ENCODE data around the gene LRPAP1. TPM values are rescaled to one million over a fixed set of nuclear protein-coding genes. Genes with fewer than 3 reads are reported as not detected.

The LRPAP1 gene
- total RNA-seq, 1 donor from 2014 or later = 62.9 TPM

DNA sequence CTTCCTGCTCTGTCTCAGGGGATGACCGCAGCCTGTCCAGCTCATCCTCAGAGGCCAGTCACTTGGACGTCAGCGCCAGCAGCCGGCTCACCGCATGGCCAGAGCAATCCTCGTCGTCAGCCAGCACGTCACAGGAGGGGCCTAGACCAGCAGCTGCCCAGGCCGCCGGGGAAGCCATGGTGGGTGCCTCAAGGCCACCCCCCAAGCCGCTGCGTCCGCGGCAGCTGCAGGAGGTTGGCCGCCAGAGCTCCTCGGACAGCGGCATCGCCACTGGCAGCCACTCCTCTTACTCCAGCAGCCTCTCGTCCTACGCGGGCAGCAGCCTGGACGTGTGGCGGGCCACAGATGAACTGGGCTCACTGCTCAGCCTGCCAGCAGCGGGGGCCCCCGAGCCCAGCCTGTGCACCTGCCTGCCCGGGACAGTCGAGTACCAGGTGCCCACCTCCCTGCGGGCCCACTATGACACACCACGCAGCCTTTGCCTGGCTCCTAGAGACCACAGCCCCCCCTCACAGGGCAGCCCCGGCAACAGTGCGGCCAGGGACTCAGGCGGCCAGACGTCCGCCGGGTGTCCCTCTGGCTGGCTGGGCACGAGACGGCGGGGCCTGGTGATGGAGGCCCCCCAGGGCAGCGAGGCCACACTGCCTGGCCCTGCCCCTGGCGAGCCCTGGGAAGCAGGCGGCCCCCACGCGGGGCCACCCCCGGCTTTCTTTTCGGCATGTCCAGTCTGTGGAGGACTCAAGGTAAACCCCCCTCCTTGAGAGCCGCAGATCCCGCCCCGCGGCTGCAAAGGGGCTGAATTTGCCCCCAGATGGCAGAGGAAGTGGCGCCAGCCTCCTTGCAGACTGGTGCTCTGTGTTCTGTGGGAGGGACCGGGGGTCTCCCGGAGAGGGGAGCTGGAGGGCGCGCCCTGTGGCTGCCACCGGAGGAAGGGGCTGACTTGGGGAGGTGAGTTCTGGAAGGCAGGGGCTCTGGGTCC lies 39.2 kb downstream of the LRPAP1 start:
- Mint-ChIP-seq H3K27me3 (no peaks in the 10 kb centered on the region), H3K4me1 (peaks cover 14% of the 10 kb centered on the region), H3K36me3 (ENCODE audit: low read depth) (peaks cover 18% of the 10 kb centered on the region), H3K9me3 (no peaks in the 10 kb centered on the region), H3K4me3 (no peak overlapping the region), H3K27ac (no peak overlapping the region)
- CTCF ChIA-PET = no interaction called here
- POLR2A ChIA-PET = no interaction called here
- intact Hi-C loops (cut with micrococcal nuclease) = no loop called here
- ATAC-seq (ENCODE audit: low read depth) = no peak
- TF ChIP-seq, protein P1, sequence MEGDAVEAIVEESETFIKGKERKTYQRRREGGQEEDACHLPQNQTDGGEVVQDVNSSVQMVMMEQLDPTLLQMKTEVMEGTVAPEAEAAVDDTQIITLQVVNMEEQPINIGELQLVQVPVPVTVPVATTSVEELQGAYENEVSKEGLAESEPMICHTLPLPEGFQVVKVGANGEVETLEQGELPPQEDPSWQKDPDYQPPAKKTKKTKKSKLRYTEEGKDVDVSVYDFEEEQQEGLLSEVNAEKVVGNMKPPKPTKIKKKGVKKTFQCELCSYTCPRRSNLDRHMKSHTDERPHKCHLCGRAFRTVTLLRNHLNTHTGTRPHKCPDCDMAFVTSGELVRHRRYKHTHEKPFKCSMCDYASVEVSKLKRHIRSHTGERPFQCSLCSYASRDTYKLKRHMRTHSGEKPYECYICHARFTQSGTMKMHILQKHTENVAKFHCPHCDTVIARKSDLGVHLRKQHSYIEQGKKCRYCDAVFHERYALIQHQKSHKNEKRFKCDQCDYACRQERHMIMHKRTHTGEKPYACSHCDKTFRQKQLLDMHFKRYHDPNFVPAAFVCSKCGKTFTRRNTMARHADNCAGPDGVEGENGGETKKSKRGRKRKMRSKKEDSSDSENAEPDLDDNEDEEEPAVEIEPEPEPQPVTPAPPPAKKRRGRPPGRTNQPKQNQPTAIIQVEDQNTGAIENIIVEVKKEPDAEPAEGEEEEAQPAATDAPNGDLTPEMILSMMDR (IDR thresholded peaks at IDR 0.05) = no peak
- DNase-seq = no peak

DNA sequence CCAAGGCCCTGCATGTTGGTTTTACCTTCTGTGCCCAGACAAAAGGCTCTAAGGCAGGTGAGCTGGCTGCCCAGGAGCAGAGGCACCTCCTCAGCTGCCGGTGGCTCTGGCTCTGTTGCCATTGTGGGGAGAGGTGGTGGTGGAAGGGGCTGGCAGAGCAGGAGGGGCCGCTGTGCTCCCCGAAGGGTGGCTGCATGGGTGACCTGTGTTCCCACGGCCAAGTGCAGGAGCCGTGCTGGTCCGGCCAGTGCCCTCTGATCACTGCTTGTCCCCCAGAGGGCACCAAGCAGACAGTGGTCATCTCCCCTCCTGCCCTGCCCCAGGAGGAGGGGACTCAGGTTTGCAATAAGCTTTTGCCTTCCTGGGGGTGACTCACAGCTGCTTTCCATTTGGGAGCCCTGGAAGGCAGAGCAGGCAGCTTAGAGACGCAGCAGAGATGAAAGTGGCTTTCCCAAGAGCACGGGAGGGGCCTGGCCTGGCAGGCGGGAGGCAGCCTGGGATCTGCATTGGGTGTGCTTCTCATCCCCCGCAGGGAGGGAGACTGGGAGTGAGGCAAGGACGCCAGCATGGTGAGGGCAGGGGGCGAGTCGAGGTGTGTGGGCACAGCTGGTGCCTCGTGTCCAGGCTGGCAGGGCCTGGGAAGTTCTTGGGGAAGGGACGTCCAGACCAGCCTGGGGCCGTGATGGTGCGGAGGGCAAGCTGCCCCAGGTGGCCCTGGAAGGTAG lies 40.4 kb downstream of the LRPAP1 start:
- no peak overlapping the region for H3K27ac Mint-ChIP-seq
- H3K4me3 Mint-ChIP-seq = no peak overlapping the region
- TF ChIP-seq, protein P1 (IDR thresholded peaks at IDR 0.05) = no peak
- no peak for DNase-seq
- peaks cover 25% of the 10 kb centered on the region for H3K4me1 Mint-ChIP-seq
- CTCF ChIA-PET = no interaction called here
- intact Hi-C loops (cut with micrococcal nuclease) = no loop called here
- H3K36me3 Mint-ChIP-seq (ENCODE audit: low read depth) = peaks cover 18% of the 10 kb centered on the region
- POLR2A ChIA-PET = no interaction called here
- no peak for ATAC-seq (ENCODE audit: low read depth)
- no peaks in the 10 kb centered on the region for H3K27me3 Mint-ChIP-seq
- H3K9me3 Mint-ChIP-seq = no peaks in the 10 kb centered on the region

DNA sequence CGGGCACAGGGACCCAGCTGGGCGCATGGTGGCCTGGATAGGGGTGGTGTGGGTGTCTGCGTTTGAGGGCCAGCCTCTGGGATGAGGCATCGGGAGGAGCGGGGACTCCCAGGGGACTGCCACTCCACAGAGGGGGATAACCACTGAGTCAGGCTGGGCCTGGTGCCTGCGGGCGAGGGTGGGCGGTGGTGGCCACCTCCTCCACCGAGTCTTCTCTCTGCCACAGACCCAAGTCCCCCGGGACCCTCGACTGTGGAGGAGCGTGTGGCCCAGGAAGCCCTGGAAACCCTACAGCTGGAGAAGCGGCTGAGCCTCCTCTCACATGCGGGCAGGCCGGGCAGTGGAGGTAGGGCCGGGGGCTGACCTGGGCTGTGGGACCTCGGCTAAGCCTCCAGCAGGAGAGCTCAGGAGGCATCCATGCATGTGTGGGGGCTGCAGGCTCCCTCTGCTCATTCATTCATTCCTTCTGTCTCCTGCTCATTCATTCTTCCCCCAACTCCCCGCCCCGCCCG lies 42.7 kb downstream of the LRPAP1 start:
- H3K27ac Mint-ChIP-seq = peak overlapping the region; percentile 18
- DNase-seq (no peak), ATAC-seq (ENCODE audit: low read depth) (no peak)
- H3K27me3 Mint-ChIP-seq = no peaks in the 10 kb centered on the region
- TF ChIP-seq, protein P1 (IDR thresholded peaks at IDR 0.05) = no peak
- POLR2A ChIA-PET = no interaction called here
- peaks cover 42% of the 10 kb centered on the region for H3K4me1 Mint-ChIP-seq
- H3K9me3 Mint-ChIP-seq = no peaks in the 10 kb centered on the region
- intact Hi-C loops (cut with micrococcal nuclease) = loop anchor here (10.0 kb wide), 2 partner anchors 445 to 1905 kb away; no protein-coding TSS in a partner anchor
- CTCF ChIA-PET = no interaction called here
- H3K4me3 Mint-ChIP-seq = no peak overlapping the region
- H3K36me3 Mint-ChIP-seq (ENCODE audit: low read depth) = peaks cover 18% of the 10 kb centered on the region

DNA sequence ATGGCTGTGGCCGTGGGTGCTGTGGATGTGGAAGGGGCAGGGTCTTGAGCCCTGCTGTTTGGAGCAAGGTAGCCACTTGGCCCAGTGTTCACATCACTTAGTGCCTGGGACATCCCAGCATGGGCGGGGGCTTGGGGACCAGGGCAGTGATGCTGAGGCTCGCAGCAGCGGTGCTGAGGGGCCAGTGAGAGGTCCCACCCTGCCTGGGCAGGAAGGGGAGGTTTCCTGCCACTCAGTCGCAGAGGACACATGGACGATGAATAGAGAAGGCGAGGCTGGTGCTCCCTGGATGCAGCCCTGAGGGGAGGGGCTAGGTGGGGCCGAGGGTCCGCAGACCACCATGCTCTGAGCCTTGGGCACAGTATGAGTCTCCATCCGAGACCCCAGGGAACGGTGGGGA lies 43.4 kb downstream of the LRPAP1 start:
- no peak for ATAC-seq (ENCODE audit: low read depth)
- intact Hi-C loops (cut with micrococcal nuclease) = loop anchor here (10.0 kb wide), 2 partner anchors 444 to 1904 kb away; no protein-coding TSS in a partner anchor
- Mint-ChIP-seq H3K4me1 (peaks cover 48% of the 10 kb centered on the region), H3K4me3 (no peak overlapping the region), H3K36me3 (ENCODE audit: low read depth) (peaks cover 18% of the 10 kb centered on the region), H3K27me3 (no peaks in the 10 kb centered on the region), H3K9me3 (no peaks in the 10 kb centered on the region), H3K27ac (no peak overlapping the region)
- TF ChIP-seq, protein P1 (IDR thresholded peaks at IDR 0.05) = no peak
- ChIA-PET POLR2A (no interaction called here), CTCF (no interaction called here)
- no peak for DNase-seq

DNA sequence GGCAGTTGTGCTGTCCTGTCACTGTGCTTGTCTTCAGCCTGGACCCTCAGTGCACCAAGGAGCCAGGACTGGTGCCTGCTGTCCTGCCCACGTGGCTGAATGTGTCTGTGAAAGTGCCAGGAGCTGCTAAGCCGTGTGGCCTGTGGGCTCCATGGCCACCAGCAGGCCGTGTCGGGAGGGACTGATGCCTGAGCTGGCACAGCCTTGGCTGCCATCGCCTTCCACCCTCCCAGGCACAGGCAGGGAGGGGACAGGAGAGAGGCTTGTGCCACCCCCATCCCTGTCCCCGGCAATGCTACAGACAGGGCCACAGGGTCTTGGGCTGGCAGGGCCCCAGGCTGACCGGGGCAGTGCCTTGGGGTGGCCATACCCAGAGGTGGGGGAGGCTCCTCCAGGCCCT lies 44.4 kb downstream of the LRPAP1 start:
- Mint-ChIP-seq H3K4me1 (peaks cover 53% of the 10 kb centered on the region), H3K36me3 (ENCODE audit: low read depth) (peaks cover 17% of the 10 kb centered on the region), H3K27me3 (no peaks in the 10 kb centered on the region), H3K4me3 (no peak overlapping the region), H3K27ac (no peak overlapping the region), H3K9me3 (no peaks in the 10 kb centered on the region)
- DNase-seq (no peak), ATAC-seq (ENCODE audit: low read depth) (no peak)
- CTCF ChIA-PET = no interaction called here
- POLR2A ChIA-PET = no interaction called here
- TF ChIP-seq, protein P1 (IDR thresholded peaks at IDR 0.05) = no peak
- intact Hi-C loops (cut with micrococcal nuclease) = loop anchor here (10.0 kb wide), 2 partner anchors 443 to 1903 kb away; no protein-coding TSS in a partner anchor
